Measurements from ENCODE around the gene NOL4L.

- TF ChIP-seq POLR2AphosphoS5 (IDR thresholded peaks at IDR 0.05) (no peak), POLR2A (IDR thresholded peaks at IDR 0.05) (no peak)
- TF ChIP-seq, protein P1, sequence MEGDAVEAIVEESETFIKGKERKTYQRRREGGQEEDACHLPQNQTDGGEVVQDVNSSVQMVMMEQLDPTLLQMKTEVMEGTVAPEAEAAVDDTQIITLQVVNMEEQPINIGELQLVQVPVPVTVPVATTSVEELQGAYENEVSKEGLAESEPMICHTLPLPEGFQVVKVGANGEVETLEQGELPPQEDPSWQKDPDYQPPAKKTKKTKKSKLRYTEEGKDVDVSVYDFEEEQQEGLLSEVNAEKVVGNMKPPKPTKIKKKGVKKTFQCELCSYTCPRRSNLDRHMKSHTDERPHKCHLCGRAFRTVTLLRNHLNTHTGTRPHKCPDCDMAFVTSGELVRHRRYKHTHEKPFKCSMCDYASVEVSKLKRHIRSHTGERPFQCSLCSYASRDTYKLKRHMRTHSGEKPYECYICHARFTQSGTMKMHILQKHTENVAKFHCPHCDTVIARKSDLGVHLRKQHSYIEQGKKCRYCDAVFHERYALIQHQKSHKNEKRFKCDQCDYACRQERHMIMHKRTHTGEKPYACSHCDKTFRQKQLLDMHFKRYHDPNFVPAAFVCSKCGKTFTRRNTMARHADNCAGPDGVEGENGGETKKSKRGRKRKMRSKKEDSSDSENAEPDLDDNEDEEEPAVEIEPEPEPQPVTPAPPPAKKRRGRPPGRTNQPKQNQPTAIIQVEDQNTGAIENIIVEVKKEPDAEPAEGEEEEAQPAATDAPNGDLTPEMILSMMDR (IDR thresholded peaks at IDR 0.05): no peak
These were observed 120.6 kb downstream of the NOL4L start for GRCh38 chr20:32464401-32465091.
